ENCODE data around the gene RBM18.

The RBM18 gene

DNA sequence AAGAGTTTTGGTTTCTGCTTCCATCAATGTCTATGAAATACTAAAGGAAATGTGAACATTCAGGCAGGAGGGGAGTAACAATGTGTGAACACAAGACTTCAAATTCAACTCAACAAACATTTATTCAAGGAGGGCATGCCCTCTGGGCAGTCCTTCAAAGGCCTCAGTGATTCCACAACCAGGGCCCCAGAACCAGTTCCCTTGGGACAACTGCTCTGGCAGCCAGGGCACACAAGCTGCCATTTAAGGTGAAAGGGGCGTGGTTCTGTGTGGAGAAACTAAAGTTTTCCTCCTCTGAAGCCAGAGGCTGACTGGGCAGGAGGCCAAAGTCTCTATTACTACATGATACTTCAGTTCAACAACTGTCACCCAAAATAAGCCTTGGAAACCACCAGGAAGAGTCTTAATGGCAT, 3.2 kb downstream of the RBM18 start:
- in situ Hi-C loops (cut with MboI; ENCODE audit: low sequenced_read_pairs) = no loop called here

DNA sequence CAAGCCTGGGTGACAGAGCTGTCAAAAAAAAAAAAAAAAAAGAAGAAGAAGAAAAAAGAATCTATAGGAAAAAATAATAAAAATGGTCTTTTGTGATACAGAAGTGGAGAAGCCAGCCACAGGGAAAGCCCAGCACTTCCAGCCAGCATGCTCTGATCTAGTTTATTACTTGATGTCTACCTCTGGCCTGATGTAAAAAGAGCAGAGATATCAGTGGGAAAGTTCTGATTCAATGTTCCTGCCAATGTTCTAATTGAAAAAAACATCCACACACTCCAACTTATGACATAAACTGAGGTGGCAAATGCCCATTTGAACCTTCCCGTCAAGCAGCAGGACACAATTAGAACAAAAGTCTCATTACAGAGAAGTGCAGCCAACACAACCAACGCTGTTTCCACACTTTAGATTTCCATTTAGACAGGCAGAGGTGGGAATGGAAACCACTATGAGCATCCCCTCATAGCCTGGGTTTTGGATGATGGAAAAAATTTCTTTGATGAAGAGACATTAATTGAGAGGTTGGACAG, 5.7 kb downstream of the RBM18 start:
- in situ Hi-C loops (cut with MboI; ENCODE audit: low sequenced_read_pairs) = no loop called here

DNA sequence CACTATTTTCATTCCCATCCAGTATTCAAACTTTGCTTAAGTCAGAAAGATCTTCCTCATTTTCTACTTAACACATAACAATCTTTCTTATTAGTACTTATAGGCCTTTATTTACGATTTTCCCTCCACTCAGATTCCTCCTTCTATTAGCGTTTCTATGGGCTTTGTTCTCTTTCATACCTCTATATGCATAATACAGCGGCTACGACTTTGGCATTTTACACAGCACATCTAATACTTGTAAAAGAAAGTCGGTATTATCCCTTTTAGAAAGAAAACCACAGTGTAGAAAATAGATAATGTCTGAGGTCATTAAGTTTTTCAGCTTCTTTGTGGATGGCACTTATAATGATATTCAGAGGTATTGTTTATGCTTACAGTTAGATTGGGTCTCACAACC, 8.4 kb downstream of the RBM18 start:
- in situ Hi-C loops (cut with MboI; ENCODE audit: low sequenced_read_pairs) = no loop called here

DNA sequence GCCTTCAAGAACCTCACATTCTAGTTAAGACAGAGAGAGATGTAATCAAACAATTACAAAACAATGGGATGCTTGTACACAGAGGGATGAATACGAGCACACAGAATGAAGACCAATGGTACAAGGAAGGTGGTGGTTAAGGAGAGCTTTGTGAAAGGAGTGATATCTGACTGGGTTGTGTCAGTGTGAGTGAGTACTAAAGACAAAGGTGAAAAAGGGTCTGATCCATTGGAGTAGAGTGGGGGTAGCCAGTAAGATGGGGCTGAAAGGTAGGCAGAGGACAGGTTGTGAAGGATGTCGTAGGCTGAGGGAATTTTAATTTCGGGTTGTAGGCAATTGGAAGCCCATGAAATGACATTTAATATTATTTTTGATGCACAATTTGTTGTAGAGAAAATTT, 9.9 kb downstream of the RBM18 start:
- in situ Hi-C loops (cut with MboI; ENCODE audit: low sequenced_read_pairs) = no loop called here

DNA sequence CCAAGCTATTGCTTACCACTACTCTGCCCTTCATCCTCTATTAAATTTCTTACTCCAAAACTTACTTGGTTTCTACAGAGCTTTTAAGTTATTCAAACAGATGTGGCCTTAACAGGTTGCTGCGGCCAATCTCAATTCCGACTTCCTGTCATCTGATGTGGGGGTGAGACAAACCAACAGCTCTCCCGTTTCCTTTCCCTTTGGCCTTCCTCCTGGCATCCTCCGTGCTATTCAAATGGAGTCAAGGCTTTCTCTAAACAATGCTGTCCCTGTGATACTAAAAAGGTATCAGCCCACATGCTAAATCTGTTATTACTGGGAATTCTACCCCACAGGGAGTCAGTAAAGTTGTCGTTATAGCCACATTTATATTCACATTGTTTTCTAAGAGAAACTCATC, 11.8 kb downstream of the RBM18 start:
- in situ Hi-C loops (cut with MboI; ENCODE audit: low sequenced_read_pairs) = no loop called here

DNA sequence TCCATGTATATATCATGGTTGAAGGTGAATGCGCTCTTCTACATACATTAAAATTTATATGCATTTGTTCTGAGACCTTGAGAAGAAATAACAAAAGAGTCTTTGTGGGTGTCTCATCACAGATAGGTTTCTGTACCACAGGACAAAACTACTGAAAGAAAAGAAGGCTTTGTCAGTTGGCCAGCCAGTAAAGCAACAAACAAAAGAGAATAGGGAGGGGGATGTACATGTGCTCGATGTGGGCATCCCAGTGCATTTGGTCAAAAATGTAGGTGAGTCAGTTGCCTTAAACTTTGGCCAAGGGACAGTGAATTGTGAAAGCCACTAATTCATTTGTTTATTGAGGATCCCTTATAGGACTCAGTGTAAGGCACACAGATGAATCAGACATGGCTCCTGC, 13.3 kb downstream of the RBM18 start:
- in situ Hi-C loops (cut with MboI; ENCODE audit: low sequenced_read_pairs) = no loop called here

DNA sequence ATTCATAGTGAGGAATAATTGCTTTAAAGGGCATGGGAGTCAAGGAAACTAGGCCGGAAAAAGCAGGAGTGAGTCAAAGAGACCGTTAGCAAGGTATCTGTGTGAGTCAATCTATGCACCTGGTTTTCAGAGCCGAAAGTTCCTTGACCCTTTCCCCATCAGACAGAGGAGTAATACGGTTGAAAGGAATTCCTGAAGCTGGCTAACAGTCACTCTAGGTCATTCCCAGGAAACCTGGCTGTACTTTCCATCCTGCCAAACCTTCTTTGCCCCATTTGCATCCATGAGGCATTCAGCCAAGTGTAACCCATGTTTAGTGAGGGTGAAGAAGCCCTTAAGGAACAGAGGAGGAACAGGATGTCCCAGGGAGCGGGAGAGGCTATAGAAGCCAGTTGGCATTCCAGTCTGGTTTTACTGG, 16.2 kb downstream of the RBM18 start:
- in situ Hi-C loops (cut with MboI; ENCODE audit: low sequenced_read_pairs) = no loop called here

DNA sequence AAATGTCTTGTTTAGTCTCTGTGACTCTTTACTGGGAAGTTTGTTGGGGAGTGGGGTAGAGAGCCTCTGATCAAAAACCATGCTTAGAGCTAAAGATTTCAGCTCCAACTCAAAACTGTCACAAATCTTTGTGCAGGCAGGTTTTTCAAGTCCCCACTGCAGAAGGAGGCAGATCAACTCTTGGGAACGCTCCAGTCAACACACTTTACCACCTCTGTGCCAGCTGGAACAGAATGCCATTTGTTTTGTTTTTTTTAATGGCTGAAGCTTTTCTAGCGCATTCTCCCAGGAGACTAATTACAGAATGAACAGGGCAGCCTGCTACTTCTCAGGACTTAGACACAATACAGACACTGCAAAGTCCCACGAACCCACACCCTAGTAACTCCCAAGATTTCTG, 18.0 kb downstream of the RBM18 start:
- in situ Hi-C loops (cut with MboI; ENCODE audit: low sequenced_read_pairs) = no loop called here

DNA sequence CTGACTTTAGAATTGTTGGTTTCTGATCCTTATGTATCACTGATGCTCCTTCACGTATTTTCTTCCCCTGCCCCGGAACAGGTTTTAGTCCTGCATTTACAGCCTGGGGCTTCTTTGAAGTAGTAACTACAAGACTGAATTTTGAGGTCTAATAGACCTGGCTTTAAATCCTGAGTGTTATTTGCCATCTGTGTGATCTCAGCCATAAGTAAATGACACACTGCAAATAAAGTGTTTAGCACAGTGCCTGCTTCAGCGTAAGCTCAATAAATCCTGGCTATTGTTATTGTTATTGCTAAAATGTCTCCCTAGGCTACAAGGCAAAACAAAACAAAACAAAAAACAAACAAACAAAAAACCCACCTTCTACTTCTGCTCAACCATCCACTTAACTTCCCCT, 20.3 kb downstream of the RBM18 start:
- in situ Hi-C loops (cut with MboI; ENCODE audit: low sequenced_read_pairs) = no loop called here

DNA sequence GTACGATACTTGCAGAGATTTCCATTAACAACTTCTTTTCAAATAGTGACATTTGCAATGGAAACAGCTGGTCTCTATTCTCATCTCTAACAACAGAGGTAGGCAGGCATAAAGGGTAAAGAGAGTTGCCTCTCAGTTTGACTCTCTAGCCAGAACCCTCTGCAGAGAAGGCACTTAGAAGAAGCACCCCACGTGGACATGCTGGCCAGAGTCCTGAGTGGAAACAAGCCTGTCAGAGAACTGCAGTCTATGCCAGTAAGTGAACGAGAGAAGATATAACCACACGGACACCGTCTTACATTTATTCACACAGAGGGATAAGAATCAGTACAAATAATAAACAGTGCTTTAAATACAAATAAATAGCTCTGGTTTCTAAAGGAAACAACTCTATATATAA, 24.9 kb downstream of the RBM18 start:
- in situ Hi-C loops (cut with MboI; ENCODE audit: low sequenced_read_pairs) = no loop called here

DNA sequence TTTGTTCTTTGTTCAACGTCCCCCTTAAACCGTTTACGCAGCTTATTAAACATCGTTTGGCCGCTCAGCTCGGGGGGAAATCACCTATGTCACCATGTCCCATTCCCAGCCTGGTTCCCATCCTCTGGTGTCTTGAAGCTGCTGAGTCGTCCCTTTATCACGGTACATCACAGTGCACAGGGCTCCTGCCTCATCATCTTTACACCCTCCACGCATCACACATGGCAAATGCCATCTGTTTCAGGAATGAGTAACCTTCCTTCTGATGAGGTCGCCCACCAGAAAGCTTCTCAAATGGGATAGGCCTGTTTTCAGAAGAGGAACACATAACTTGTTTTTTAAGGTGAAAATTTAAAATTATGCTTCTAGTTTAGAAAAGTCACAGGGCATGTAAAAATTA, 28.0 kb downstream of the RBM18 start:
- in situ Hi-C loops (cut with MboI; ENCODE audit: low sequenced_read_pairs) = no loop called here

DNA sequence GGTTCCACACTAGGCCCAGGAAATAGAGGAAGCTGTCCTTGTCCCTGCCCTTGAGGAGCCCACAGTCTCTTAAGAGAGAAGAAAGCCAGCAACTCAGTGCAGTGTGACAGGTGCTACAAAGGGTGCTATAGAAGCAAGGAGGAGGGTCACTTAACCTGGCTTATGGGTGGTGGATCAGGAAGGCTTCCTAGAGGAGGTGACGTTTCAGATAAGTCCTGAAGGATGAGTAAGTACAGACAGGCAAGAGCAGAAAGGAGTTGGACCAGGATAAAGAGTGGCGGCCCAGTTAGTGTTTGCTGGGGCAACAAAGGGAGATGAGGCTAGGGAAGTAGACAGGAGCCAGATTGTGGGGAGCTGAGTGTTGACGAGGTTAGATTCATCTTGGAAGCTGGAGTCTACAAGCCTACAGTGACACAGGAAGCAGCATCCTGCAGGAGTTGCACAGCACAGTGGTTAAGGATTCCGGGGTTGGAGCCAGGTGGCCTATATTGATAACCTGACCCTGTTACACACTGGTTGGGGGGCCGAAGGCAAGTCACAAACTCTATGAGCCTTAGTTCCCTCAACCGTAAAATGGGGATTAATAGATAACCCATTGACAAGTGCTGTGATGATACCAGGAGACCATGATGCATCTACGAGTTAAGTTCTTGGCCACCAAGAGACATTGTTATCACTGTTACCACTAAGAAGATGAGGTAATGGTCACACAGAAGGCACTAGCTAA, 30.5 kb downstream of the RBM18 start:
- in situ Hi-C loops (cut with MboI; ENCODE audit: low sequenced_read_pairs) = no loop called here

DNA sequence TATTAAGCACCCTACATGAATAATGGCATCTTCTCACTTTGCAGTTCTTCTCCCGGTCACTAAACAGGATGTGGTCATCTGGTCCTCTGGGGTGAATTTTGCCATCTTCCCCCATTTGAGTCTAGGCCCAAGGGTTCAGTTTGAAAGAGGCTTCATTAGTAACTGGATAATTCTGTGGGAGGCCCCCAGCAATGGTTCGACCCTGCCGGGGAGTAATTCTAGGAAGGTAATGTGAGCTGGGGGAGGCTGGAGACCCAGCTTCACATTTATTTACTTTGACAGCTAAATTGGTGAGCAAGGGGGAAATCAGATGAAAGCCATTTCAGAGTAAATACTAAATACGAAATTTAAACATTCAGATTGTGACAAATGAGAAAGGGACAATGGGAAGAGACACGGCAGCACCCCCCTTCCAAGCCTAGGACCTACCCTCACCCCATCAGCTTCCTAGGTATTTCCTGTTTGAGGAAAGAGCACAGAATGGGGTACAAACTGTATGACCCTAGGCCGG, 31.8 kb downstream of the RBM18 start:
- in situ Hi-C loops (cut with MboI; ENCODE audit: low sequenced_read_pairs) = no loop called here

DNA sequence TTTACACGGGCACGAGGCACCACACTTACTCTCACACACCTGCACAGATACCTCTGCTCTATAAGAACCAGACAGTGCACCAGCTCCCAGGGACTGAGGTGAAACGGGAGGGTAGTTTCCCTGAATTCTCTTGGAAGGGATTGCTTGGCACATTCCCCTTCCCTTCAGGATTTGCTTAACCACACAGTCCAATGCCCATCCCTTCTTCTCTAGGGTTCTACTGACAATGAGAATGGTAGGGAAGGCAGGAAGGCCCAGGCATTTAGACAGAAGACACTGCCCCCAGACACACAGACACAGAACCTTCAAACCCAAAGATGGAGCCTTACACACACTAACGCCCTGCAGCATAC, 35.2 kb downstream of the RBM18 start:
- in situ Hi-C loops (cut with MboI; ENCODE audit: low sequenced_read_pairs) = no loop called here

DNA sequence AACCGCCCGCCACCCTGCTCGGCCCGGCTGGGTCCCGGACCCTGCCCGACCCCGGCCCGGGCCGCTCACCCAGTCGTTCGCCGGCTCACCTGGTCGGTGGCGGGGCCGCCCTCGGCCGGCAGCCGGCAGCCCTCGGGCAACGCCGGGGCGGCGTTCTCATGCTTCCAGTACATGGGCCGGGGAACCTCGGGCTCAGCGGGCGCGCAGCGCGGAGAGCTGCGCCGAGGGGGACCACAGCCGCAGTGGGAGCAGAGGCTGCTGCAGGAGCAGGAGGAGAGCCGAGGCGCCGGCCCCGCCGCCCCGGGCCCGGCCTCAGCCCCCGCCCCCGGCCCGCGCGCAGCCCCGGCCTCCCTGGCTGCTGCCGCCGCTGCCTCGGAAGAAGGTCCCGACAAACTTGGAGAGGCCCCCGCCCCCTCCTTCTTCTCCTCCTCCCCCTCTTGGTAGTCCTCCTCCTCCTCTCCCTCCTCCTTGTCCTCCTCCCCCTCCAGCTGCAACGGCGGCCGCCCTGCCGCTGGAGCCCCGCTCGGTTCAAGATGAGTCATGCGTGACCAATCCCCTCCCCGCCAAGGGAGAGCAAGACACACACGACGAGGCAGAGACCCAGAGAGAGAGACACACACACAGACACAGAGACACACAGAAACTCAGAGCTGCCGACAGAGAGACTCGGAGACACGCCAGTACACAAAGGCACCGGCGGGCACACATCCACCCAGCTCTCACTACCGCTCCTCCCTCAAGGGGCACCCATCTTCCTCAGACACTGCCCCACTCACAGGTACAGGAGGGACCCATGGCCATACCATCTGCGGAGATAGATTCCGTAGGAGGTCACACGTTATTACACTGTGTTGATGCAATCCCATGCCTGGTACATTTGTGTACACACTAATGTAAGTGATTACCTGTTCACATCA, 35.8 kb downstream of the RBM18 start, which contains the start of gene LHX6:
TSS of gene LHX6 (minus strand) at position 390 of the 917 bp plus-strand sequence. CDS start at position 173, 217 bp downstream.
- in situ Hi-C loops (cut with MboI; ENCODE audit: low sequenced_read_pairs) = no loop called here

DNA sequence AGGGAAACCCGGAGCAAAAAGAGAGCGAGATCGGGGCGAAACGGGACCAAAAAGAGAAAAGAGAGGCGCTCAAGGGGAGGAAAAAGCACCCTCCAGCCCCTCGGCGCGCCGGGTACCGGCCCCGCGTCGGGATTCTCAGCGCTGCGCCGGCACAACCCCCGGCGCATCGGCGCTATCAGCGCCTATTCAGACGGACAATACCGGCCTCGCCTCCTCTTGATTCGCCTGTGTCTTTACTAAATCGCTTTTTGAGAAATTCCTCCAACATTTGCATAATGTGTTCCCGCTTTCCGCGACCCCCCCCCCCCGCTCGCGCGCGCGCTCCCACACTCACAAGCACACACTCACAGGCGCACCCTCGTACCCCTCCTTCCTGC, 36.5 kb downstream of the RBM18 start:
- in situ Hi-C loops (cut with MboI; ENCODE audit: low sequenced_read_pairs) = no loop called here

DNA sequence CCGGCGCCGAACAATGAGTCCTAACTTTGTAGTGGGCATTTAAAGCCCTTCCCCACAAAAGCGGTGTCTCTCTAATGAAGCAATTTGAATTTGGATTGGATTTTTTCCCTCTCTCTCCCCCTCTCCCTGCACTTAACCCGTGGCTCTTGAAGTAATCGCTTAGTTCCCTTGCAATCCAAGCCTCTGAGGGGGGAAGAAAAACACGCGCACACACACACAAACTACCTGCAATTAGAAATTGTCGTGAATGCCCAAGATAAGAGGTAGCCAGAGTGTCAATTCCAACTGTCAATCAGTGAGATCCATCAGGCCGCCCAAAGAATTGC, 37.1 kb downstream of the RBM18 start:
- in situ Hi-C loops (cut with MboI; ENCODE audit: low sequenced_read_pairs) = no loop called here

DNA sequence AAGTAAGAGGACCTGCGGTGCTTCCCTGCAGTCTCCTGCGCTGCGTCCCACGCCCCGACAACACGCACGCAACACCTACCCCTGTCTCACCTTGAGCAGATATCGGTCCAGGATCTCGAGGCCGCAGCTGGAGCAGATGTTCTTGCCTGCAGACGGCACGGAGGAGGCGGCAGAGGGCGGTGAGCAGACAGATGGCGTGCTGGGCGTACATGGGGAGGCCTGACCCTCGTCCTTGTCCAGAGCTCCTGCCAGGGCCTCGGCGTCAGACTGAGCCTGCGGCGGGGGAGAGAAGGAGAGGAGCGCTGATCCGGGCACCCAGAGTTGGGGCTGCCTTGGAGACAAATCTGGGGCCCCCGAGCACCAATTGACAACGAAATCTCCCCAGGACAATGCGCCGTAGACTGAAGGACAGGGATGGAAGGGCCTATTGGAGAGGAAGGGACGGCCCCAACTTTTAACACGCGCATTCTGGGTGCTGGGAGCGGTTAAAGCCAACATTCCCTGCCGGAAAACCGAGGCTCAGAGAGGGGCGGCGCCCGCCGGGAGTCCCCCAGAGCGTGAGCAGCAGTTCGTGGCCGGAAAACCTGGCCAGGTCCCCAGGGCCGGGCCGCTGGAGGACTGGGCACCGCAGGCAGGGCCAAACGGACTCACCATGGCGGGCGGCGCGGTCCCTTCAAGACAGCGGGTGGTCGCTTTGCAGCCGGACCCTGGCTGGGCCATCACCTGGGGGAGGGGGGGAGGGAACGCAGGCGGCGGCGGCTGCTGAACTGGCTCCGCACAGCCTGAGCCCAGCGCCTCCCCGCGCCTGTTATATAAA, 37.7 kb downstream of the RBM18 start:
- in situ Hi-C loops (cut with MboI; ENCODE audit: low sequenced_read_pairs) = no loop called here

DNA sequence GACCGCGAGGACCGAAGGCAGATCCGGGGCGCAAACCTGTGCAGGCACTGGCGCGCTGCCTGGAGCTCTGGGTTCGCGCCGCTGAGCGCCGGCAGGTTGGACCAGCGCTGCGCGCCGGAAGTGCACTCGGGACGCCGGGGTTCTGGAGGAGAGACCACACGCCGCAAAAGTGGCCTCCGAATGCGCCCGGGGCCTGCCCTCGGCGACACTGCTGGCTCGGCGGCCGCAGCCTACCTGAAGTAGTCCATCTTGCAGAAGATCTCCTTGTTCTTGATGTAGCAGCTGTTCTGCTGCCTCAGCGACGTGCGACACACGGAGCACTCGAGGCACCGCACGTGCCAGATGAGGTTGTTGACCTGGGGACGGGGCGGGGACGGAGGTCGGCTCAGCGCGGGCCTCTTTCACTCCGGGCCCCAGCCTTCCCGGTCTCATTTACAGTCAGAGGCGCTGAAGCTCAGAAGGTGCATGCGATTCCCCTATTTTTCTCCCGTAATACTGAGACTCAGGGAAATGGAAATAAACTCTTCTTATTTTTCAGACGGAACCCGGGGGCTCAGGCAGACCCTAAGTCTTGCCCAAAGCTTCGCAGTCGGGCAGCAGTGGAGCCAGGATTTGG, 38.4 kb downstream of the RBM18 start:
- in situ Hi-C loops (cut with MboI; ENCODE audit: low sequenced_read_pairs) = no loop called here

DNA sequence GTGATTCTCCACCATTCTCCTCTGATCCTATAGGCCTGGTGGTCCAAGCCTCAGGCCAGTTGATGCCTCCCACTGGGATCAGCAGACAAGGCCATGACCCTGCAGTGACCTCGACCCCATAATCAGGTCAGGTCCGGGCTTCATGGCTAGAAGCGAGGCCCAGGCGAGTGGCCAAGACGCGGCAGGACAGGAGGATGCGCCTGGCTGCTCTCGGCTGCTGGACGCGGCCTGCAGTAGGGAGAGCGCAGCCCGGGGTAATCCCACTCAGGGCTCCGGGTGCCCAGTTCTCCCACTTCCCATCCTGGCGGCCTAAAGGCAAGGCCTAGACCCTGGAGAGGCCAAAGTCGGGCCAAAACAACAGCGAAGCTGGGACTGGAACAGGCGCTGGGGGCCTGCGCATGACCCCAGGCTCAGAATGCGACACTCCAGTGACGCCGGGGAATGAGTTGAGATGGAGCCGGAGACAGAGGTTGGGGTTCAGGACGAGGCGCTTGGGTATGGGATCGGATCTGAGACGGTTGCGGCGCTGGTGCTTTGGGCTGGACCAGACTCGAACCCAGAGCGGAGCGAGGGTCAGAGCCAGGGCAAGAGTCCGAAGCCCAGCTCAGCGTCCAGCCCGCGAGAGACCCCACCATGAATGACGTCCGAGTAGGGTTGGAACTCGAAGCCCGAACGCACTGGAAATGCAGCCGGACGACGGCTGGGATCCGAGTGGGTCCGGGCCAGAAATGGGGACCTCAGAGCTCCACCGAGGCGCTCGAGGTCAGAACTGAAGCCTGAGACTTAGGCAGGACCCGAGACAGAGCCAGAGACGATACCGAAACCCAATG, 39.1 kb downstream of the RBM18 start:
- in situ Hi-C loops (cut with MboI; ENCODE audit: low sequenced_read_pairs) = no loop called here

Measured in hTERT RPE-1 (cell line).